GM23338 (cell line): ENCODE results near the gene KCNMA1.

ENCODE experiments used
- CREB1 ChIP-seq: fragments of 250-450 bp; sonication (Bioruptor Pico); IDR thresholded peaks from 2 replicates; pipeline ENCODE4 v1.5.0; 2020; ENCODE audit warnings: low read depth, mild to moderate bottlenecking, moderate library complexity
- EZH2 ChIP-seq: fragments of 200-600 bp; sonication (generic); IDR thresholded peaks from one replicate; pipeline ENCODE4 v1.8.0; 2017; ENCODE audit warnings: antibody characterized with exemption, mild to moderate bottlenecking, low read depth; ENCODE audit not compliant: unreplicated experiment
- EZH2phosphoT487 ChIP-seq: fragments of 200-600 bp; sonication (generic); IDR thresholded peaks from one replicate; pipeline ENCODE4 v1.8.1; 2018; ENCODE audit warnings: antibody characterized with exemption; ENCODE audit not compliant: unreplicated experiment
- JUNB ChIP-seq: IDR thresholded peaks from one replicate; pipeline ENCODE4 v1.6.1; 2016; ENCODE audit warnings: antibody characterized with exemption; ENCODE audit not compliant: unreplicated experiment
- POLR2AphosphoS5 ChIP-seq: IDR thresholded peaks from 2 replicates; pipeline ENCODE4 v1.6.1; 2016; ENCODE audit warnings: antibody characterized with exemption, low read depth
- STAT1 ChIP-seq: IDR thresholded peaks from one replicate; pipeline ENCODE4 v1.6.1; 2016; ENCODE audit warnings: antibody characterized with exemption; ENCODE audit not compliant: unreplicated experiment
- ZNF331 ChIP-seq: fragments of 250-450 bp; sonication (Bioruptor Pico); IDR thresholded peaks from 2 replicates; pipeline ENCODE4 v1.5.0; 2020; ENCODE audit warnings: low read depth, mild to moderate bottlenecking, moderate library complexity
- TF ChIP-seq, protein P1 (sequence below), 2 experiments: fragments of 200-600 bp in 1 of 2; sonication (generic) in 1 of 2; conservative IDR thresholded peaks; 2 replicates each; pipeline versions ENCODE4 v1.5.1 to v1.6.1; 2016 to 2017; ENCODE audit warnings: antibody characterized with exemption in 2 of 2, low read depth in 2 of 2, mild to moderate bottlenecking in 2 of 2, moderate library complexity in 1 of 2
- TF ChIP-seq, protein P2 (sequence below): IDR thresholded peaks from one replicate; pipeline ENCODE4 v1.6.1; 2018; ENCODE audit warnings: antibody characterized with exemption; ENCODE audit not compliant: unreplicated experiment
- TF ChIP-seq, protein P3 (sequence below): IDR thresholded peaks from 2 replicates; pipeline ENCODE4 v1.6.1; 2016; ENCODE audit warnings: antibody characterized with exemption

DNA sequence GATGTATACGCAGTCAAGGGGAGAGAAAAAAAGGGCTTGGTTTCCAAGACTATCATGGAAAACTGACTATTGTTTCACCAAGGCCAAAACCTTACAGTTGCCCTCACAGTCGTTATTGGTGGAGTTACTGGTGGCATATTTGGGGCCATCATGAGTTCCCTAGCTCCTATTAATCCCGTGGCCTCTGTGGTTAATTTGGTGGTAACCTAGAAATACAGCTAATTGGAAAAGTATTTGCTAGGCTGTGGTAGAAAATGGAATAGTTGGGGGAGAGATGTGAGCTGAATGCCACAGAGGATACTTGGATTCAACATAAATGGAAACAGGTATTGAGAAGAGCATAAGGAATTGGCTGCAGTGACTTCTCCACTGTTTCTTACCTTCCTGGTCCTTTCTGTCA lies 450.7 kb downstream of the KCNMA1 start:
- TF ChIP-seq, protein P1, sequence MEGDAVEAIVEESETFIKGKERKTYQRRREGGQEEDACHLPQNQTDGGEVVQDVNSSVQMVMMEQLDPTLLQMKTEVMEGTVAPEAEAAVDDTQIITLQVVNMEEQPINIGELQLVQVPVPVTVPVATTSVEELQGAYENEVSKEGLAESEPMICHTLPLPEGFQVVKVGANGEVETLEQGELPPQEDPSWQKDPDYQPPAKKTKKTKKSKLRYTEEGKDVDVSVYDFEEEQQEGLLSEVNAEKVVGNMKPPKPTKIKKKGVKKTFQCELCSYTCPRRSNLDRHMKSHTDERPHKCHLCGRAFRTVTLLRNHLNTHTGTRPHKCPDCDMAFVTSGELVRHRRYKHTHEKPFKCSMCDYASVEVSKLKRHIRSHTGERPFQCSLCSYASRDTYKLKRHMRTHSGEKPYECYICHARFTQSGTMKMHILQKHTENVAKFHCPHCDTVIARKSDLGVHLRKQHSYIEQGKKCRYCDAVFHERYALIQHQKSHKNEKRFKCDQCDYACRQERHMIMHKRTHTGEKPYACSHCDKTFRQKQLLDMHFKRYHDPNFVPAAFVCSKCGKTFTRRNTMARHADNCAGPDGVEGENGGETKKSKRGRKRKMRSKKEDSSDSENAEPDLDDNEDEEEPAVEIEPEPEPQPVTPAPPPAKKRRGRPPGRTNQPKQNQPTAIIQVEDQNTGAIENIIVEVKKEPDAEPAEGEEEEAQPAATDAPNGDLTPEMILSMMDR (conservative IDR thresholded peaks at IDR 0.05; ENCODE audit: low read depth in 2 of 2): no peak
- TF ChIP-seq EZH2phosphoT487 (no peak), POLR2AphosphoS5 (no peak), CREB1 (no peak), JUNB (no peak), EZH2 (no peak), STAT1 (no peak), ZNF331 (CRISPR knock-in tag) (no peak)
- TF ChIP-seq, protein P2, sequence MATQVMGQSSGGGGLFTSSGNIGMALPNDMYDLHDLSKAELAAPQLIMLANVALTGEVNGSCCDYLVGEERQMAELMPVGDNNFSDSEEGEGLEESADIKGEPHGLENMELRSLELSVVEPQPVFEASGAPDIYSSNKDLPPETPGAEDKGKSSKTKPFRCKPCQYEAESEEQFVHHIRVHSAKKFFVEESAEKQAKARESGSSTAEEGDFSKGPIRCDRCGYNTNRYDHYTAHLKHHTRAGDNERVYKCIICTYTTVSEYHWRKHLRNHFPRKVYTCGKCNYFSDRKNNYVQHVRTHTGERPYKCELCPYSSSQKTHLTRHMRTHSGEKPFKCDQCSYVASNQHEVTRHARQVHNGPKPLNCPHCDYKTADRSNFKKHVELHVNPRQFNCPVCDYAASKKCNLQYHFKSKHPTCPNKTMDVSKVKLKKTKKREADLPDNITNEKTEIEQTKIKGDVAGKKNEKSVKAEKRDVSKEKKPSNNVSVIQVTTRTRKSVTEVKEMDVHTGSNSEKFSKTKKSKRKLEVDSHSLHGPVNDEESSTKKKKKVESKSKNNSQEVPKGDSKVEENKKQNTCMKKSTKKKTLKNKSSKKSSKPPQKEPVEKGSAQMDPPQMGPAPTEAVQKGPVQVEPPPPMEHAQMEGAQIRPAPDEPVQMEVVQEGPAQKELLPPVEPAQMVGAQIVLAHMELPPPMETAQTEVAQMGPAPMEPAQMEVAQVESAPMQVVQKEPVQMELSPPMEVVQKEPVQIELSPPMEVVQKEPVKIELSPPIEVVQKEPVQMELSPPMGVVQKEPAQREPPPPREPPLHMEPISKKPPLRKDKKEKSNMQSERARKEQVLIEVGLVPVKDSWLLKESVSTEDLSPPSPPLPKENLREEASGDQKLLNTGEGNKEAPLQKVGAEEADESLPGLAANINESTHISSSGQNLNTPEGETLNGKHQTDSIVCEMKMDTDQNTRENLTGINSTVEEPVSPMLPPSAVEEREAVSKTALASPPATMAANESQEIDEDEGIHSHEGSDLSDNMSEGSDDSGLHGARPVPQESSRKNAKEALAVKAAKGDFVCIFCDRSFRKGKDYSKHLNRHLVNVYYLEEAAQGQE: no peak
- TF ChIP-seq, protein P3, sequence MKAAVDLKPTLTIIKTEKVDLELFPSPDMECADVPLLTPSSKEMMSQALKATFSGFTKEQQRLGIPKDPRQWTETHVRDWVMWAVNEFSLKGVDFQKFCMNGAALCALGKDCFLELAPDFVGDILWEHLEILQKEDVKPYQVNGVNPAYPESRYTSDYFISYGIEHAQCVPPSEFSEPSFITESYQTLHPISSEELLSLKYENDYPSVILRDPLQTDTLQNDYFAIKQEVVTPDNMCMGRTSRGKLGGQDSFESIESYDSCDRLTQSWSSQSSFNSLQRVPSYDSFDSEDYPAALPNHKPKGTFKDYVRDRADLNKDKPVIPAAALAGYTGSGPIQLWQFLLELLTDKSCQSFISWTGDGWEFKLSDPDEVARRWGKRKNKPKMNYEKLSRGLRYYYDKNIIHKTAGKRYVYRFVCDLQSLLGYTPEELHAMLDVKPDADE: no peak
